DND-41 (cell line): Measurements from ENCODE around the gene RHEX.

Experiments
- ATAC-seq: fragments of 200-7000 bp; cut with Tn5 transposase; 3 replicates; pipeline ENCODE4 v1.9.1; 2021; ENCODE audit warnings: low read depth; ENCODE audit not compliant: insufficient read depth
- DNase-seq: peaks from one replicate; pipeline ENCODE4 v3.0.0-alpha.2; 2020
- H2AFZ ChIP-seq: 2 replicates; pipeline ENCODE4 v1.6.0; 2012; ENCODE audit warnings: low read depth, low read length
- H3K27ac ChIP-seq: 2 replicates; pipeline ENCODE4 v1.5.1; 2012; ENCODE audit warnings: low read length, inconsistent platforms
- H3K27me3 ChIP-seq: fragments of 200-600 bp; sonication (generic); 2 replicates; pipeline ENCODE4 v1.6.0; 2012; ENCODE audit warnings: low read length, mild to moderate bottlenecking, inconsistent platforms; ENCODE audit not compliant: insufficient read depth, poor library complexity
- H3K36me3 ChIP-seq: 2 replicates; pipeline ENCODE4 v1.5.1; 2012; ENCODE audit warnings: low read length, inconsistent platforms; ENCODE audit not compliant: insufficient read depth
- H3K4me1 ChIP-seq: 2 replicates; pipeline ENCODE4 v1.5.1; 2012; ENCODE audit warnings: mild to moderate bottlenecking, low read length; ENCODE audit not compliant: insufficient read depth
- H3K4me2 ChIP-seq: 2 replicates; pipeline ENCODE4 v1.6.0; 2012; ENCODE audit warnings: mild to moderate bottlenecking, moderate library complexity, low read length, inconsistent platforms; ENCODE audit not compliant: insufficient read depth
- H3K4me3 ChIP-seq, 2 experiments: fragments of 200-600 bp in 1 of 2; shearing (Covaris generic) in 1 of 2; 2 replicates each; pipeline ENCODE4 v1.5.1; 2012 to 2016; ENCODE audit warnings: inconsistent platforms in 2 of 2, low read length in 2 of 2, mild to moderate bottlenecking in 2 of 2, low read depth in 1 of 2, moderate library complexity in 1 of 2
- H3K79me2 ChIP-seq: 2 replicates; pipeline ENCODE4 v1.6.0; 2012; ENCODE audit warnings: low read length, inconsistent platforms; ENCODE audit not compliant: insufficient read depth
- H3K9ac ChIP-seq: 2 replicates; pipeline ENCODE4 v1.6.0; 2012; ENCODE audit warnings: low read depth, mild to moderate bottlenecking, inconsistent platforms, low read length, moderate library complexity
- H3K9me3 ChIP-seq: 2 replicates; pipeline ENCODE4 v1.5.1; 2012; ENCODE audit warnings: low read length, moderate library complexity, mild to moderate bottlenecking, inconsistent platforms; ENCODE audit not compliant: insufficient read depth, severe bottlenecking
- H4K20me1 ChIP-seq: 2 replicates; pipeline ENCODE4 v1.6.0; 2012; ENCODE audit warnings: low read length; ENCODE audit not compliant: insufficient read depth
- EZH2 ChIP-seq: IDR thresholded peaks from 3 replicates; pipeline ENCODE4 v1.6.1; 2012; ENCODE audit warnings: borderline replicate concordance, low read depth, mild to moderate bottlenecking, moderate library complexity, low read length, inconsistent platforms; ENCODE audit not compliant: severe bottlenecking
- TF ChIP-seq, protein P1 (sequence below): IDR thresholded peaks from 2 replicates; pipeline ENCODE4 v1.5.1; 2012; ENCODE audit warnings: borderline replicate concordance, low read length, moderate library complexity, mild to moderate bottlenecking; ENCODE audit not compliant: poor library complexity, severe bottlenecking; ENCODE audit errors: extremely low read depth

The RHEX gene

GRCh38 chr1:206025283-206025820, 27.6 kb upstream of the RHEX start:
- no peaks in the 10 kb centered on the region for H4K20me1 ChIP-seq
- no peak for TF ChIP-seq EZH2
- TF ChIP-seq, protein P1, sequence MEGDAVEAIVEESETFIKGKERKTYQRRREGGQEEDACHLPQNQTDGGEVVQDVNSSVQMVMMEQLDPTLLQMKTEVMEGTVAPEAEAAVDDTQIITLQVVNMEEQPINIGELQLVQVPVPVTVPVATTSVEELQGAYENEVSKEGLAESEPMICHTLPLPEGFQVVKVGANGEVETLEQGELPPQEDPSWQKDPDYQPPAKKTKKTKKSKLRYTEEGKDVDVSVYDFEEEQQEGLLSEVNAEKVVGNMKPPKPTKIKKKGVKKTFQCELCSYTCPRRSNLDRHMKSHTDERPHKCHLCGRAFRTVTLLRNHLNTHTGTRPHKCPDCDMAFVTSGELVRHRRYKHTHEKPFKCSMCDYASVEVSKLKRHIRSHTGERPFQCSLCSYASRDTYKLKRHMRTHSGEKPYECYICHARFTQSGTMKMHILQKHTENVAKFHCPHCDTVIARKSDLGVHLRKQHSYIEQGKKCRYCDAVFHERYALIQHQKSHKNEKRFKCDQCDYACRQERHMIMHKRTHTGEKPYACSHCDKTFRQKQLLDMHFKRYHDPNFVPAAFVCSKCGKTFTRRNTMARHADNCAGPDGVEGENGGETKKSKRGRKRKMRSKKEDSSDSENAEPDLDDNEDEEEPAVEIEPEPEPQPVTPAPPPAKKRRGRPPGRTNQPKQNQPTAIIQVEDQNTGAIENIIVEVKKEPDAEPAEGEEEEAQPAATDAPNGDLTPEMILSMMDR = no peak
- DNase-seq (no peak), ATAC-seq (no peak)
- peaks cover 18% of the 10 kb centered on the region for H3K27me3 ChIP-seq
- H3K4me2 ChIP-seq = no peak overlapping the region
- no peak overlapping the region for H3K4me3 ChIP-seq
- no peaks in the 10 kb centered on the region for H3K79me2 ChIP-seq
- no peak overlapping the region for H2AFZ ChIP-seq
- H3K4me1 ChIP-seq = no peaks in the 10 kb centered on the region
- H3K36me3 ChIP-seq = no peaks in the 10 kb centered on the region
- no peak overlapping the region for H3K27ac ChIP-seq
- no peak overlapping the region for H3K9ac ChIP-seq
- H3K9me3 ChIP-seq = no peaks in the 10 kb centered on the region

DNA sequence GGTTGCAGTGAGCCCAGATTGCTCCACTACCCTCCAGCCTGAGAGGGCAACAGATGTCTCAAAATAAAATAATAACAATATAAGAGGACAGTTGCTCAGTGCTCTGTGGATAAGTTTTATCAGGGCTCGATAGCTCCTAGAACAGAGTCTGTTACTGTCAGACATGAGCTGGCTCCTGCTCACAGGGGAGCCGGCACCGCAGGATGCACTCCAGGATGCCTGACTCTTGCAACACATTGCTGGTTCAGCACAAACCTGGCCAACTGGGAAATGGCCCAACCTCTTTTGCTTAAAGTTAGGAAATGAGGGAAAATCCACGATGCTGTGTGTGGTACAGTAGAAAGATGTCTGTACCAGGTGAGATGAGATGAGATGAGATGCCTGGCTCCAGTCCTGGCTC, 23.5 kb upstream of the RHEX start:
- H3K36me3 ChIP-seq = no peaks in the 10 kb centered on the region
- DNase-seq (no peak), ATAC-seq (no peak)
- no peak overlapping the region for H3K27ac ChIP-seq
- peaks cover 38% of the 10 kb centered on the region for H3K27me3 ChIP-seq
- TF ChIP-seq, protein P1 = no peak
- no peak for TF ChIP-seq EZH2
- no peaks in the 10 kb centered on the region for H3K79me2 ChIP-seq
- H3K4me3 ChIP-seq = no peak overlapping the region
- H3K4me2 ChIP-seq = no peak overlapping the region
- H3K4me1 ChIP-seq = no peaks in the 10 kb centered on the region
- H3K9me3 ChIP-seq = no peaks in the 10 kb centered on the region
- H3K9ac ChIP-seq = no peak overlapping the region
- H4K20me1 ChIP-seq = no peaks in the 10 kb centered on the region
- H2AFZ ChIP-seq = no peak overlapping the region

GRCh38 chr1:206030191-206030590, 22.8 kb upstream of the RHEX start:
- H4K20me1 ChIP-seq = no peaks in the 10 kb centered on the region
- H2AFZ ChIP-seq = no peak overlapping the region
- ATAC-seq (no peak), DNase-seq (no peak)
- H3K4me1 ChIP-seq = no peaks in the 10 kb centered on the region
- no peak overlapping the region for H3K9ac ChIP-seq
- no peak overlapping the region for H3K4me3 ChIP-seq
- no peaks in the 10 kb centered on the region for H3K36me3 ChIP-seq
- H3K27ac ChIP-seq = no peak overlapping the region
- H3K9me3 ChIP-seq = no peaks in the 10 kb centered on the region
- no peak overlapping the region for H3K4me2 ChIP-seq
- no peak for TF ChIP-seq EZH2
- TF ChIP-seq, protein P1 = no peak
- H3K79me2 ChIP-seq = no peaks in the 10 kb centered on the region
- peaks cover 45% of the 10 kb centered on the region for H3K27me3 ChIP-seq

GRCh38 chr1:206030714-206031113, 22.3 kb upstream of the RHEX start:
- no peak for TF ChIP-seq EZH2
- TF ChIP-seq, protein P1 = peak; percentile 88
- Histone ChIP-seq H3K9me3 (no peaks in the 10 kb centered on the region), H3K27me3 (peaks cover 50% of the 10 kb centered on the region), H3K27ac (no peak overlapping the region), H3K4me1 (no peaks in the 10 kb centered on the region), H3K4me2 (no peak overlapping the region), H3K79me2 (no peaks in the 10 kb centered on the region), H2AFZ (no peak overlapping the region), H3K36me3 (no peaks in the 10 kb centered on the region), H3K4me3 (no peak overlapping the region), H4K20me1 (no peaks in the 10 kb centered on the region), H3K9ac (no peak overlapping the region)
- ATAC-seq = peak; percentile 93
- peak; percentile 64 for DNase-seq
